Hepatocyte (in vitro differentiated cells): ENCODE data around the gene DOK1. TPM values are rescaled to one million over a fixed set of nuclear protein-coding genes. Genes with fewer than 3 reads are reported as not detected.

ENCODE experiments used
- DNase-seq: peaks from one replicate; pipeline ENCODE4 v3.0.0-alpha.2; 2016; ENCODE audit warnings: low spot score
- H2AFZ ChIP-seq: fragments of 200-600 bp; sonication (generic); 2 replicates; pipeline ENCODE4 v1.6.0; 2016; ENCODE audit warnings: antibody characterized with exemption, mild to moderate bottlenecking
- H3K27ac ChIP-seq: fragments of 200-600 bp; sonication (generic); 2 replicates; pipeline ENCODE4 v1.5.1; 2016; ENCODE audit warnings: mild to moderate bottlenecking
- H3K27me3 ChIP-seq: fragments of 200-600 bp; sonication (generic); 2 replicates; pipeline ENCODE4 v1.6.1; 2016
- H3K36me3 ChIP-seq: fragments of 200-600 bp; sonication (generic); replicated peaks from 2 replicates; pipeline ENCODE4 v1.5.1; 2016; ENCODE audit warnings: low read depth; ENCODE audit not compliant: insufficient read depth
- H3K4me1 ChIP-seq: fragments of 200-600 bp; sonication (generic); 2 replicates; pipeline ENCODE4 v1.5.1; 2016; ENCODE audit warnings: mild to moderate bottlenecking, moderate library complexity; ENCODE audit not compliant: insufficient read depth
- H3K4me2 ChIP-seq: fragments of 200-600 bp; sonication (generic); 2 replicates; pipeline ENCODE4 v1.6.0; 2016
- H3K4me3 ChIP-seq: fragments of 200-600 bp; sonication (generic); 2 replicates; pipeline ENCODE4 v1.5.1; 2016; ENCODE audit warnings: mild to moderate bottlenecking
- H3K79me2 ChIP-seq: fragments of 200-600 bp; sonication (generic); 2 replicates; pipeline ENCODE4 v1.6.0; 2017; ENCODE audit warnings: mild to moderate bottlenecking
- H3K9me2 ChIP-seq: fragments of 200-600 bp; sonication (generic); replicated peaks from 2 replicates; pipeline ENCODE4 v1.6.0; 2017; ENCODE audit warnings: mild to moderate bottlenecking; ENCODE audit not compliant: insufficient read depth
- H3K9me3 ChIP-seq: fragments of 200-600 bp; sonication (generic); 2 replicates; pipeline ENCODE4 v1.5.1; 2016; ENCODE audit warnings: low read depth, mild to moderate bottlenecking
- H4K20me1 ChIP-seq: fragments of 200-600 bp; sonication (generic); 2 replicates; pipeline ENCODE4 v1.6.0; 2016; ENCODE audit warnings: mild to moderate bottlenecking; ENCODE audit not compliant: insufficient read depth, poor library complexity, severe bottlenecking
- CTCF ChIP-seq: fragments of 200-600 bp; sonication (generic); IDR thresholded peaks from 2 replicates; pipeline ENCODE4 v1.5.1; 2016; ENCODE audit warnings: antibody characterized with exemption, mild to moderate bottlenecking; ENCODE audit not compliant: poor library complexity
- EZH2 ChIP-seq: fragments of 200-600 bp; sonication (generic); IDR thresholded peaks from 2 replicates; pipeline ENCODE4 v1.6.1; 2016; ENCODE audit warnings: antibody characterized with exemption, mild to moderate bottlenecking, borderline replicate concordance
- EZH2phosphoT487 ChIP-seq: fragments of 200-600 bp; sonication (generic); IDR thresholded peaks from one replicate; pipeline ENCODE4 v1.6.1; 2018; ENCODE audit warnings: antibody characterized with exemption, mild to moderate bottlenecking, low read depth, moderate library complexity; ENCODE audit not compliant: unreplicated experiment, severe bottlenecking
- WGBS: methylation state at CpG from one replicate; pipeline ENCODE4 v1.1.6; 2016; ENCODE audit warnings: low lambda C conversion rate; ENCODE audit errors: missing lambda C conversion rate; 5-methylcytosine and 5-hydroxymethylcytosine counted together
- polyA plus RNA-seq: library from polyadenylated mRNA; unstranded; fragments of >200 nt; fragmentation: Nextera tagmentation; extraction: Ambion mirVana; gene quantifications from 2 replicates; pipeline ENCODE4 v1.2.1, GENCODE V29; 2016
- total RNA-seq: library from RNA; depleted of rRNA; stranded (reverse); fragments of >200 nt; gene quantifications from 2 replicates; pipeline ENCODE4 v1.2.3, GENCODE V29; 2014

DOK1 gene
- total and polyA plus RNA-seq, 2 experiments from 2014 or later: 8.0 to 11.4 TPM

DNA sequence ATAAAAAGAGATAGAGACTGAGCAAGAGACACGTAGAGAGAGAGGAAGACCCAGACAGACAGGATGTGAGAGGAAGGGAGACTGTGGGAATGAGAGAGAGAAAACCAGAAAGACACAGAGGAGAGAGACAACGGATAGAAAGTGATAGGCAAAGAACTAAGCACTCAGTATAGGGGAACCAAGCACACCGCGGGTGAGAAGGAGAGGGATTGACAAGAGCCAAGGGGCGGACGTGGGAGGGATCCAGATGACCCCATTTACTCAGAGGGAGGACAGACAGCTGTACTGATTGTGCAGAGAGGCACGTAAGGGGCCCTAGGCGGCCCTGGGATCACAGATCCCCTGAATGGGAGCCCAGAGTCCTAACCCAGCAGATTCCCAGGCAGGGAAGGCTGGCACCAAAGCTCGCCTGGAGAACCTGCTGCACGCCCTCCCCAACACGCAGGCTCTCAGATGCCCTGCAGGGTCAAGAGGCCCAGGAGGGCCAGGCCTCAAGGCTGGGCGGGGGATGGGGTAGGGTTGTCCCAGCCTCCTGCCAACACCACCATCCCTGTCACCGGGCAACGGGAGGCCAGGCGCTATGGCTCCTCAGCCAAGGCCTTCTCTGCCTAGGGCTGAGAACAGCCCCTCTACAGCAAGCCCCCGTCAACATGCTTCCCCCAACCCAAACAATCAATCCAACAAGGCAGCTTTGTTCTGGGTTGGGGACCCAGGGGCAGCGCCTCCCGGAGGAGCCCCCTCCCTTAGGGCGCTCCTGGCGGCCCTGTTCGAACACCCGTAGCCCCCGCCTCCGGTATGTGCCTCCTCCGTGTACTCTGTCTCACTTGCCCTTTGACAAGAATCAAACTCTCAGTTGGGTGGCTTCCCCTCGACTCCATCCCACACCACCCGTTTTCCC lies 1.4 kb upstream of the DOK1 start:
- H2AFZ ChIP-seq: peak overlapping the region; percentile 82
- no peaks in the 10 kb centered on the region for H3K27me3 ChIP-seq
- H3K4me2 ChIP-seq: peak overlapping the region; percentile 89
- H3K9me3 ChIP-seq: no peaks in the 10 kb centered on the region
- no peaks in the 10 kb centered on the region for H4K20me1 ChIP-seq
- TF ChIP-seq EZH2phosphoT487 (no peak), EZH2 (no peak), CTCF (no peak)
- H3K4me3 ChIP-seq: peak overlapping the region; percentile 82
- WGBS: 34% methylated on average over 27 of the region's 27 CpGs
- H3K79me2 ChIP-seq: no peaks in the 10 kb centered on the region
- H3K9me2 ChIP-seq: no peaks in the 10 kb centered on the region
- H3K4me1 ChIP-seq: peaks cover 17% of the 10 kb centered on the region
- peak overlapping the region; percentile 94 for H3K27ac ChIP-seq
- no peaks in the 10 kb centered on the region for H3K36me3 ChIP-seq
- DNase-seq: peak; percentile 36

DNA sequence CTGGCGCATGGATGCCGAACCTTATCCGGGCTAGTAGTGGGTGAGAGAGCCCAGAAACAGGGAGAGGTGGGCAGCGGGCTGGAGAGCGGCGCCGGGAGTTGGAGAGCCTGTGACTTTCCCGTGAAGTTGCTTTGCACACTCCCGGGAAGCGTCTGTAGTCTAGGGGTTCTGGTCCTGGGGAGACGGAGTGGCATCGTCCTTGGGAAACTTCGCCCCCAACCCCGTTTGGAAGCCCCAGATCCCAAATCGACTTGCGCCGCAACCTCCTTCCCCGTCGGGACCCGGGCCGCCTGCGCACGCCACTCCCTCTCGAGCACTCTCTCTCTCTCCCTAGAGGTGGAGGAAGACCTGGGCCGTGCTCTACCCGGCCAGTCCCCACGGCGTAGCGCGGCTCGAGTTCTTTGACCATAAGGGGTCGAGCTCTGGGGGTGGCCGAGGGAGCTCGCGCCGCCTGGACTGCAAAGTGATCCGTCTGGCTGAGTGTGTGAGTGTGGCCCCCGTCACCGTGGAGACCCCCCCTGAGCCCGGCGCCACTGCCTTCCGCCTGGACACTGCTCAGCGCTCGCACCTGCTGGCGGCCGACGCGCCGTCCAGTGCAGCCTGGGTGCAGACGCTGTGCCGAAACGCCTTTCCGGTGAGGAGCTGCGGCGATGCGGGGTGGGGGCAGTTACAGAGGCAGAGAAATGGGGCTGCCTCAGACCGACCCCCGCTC lies 456 bp downstream of the DOK1 start:
- Histone ChIP-seq H3K4me1 (peaks cover 12% of the 10 kb centered on the region), H3K9me2 (no peaks in the 10 kb centered on the region), H2AFZ (peak overlapping the region; percentile 82), H4K20me1 (no peaks in the 10 kb centered on the region), H3K79me2 (no peaks in the 10 kb centered on the region), H3K4me2 (peak overlapping the region; percentile 89), H3K9me3 (no peaks in the 10 kb centered on the region), H3K27ac (peak overlapping the region; percentile 94), H3K27me3 (peaks cover 5% of the 10 kb centered on the region), H3K36me3 (no peaks in the 10 kb centered on the region), H3K4me3 (peak overlapping the region; percentile 82)
- no peak for TF ChIP-seq EZH2
- no peak for TF ChIP-seq CTCF
- TF ChIP-seq EZH2phosphoT487: no peak
- DNase-seq: peak; percentile 73
- WGBS: 2% methylated on average over 57 of the region's 58 CpGs

GRCh38 chr2:74555610-74556103 lies 1.1 kb downstream of the DOK1 start:
- peaks cover 12% of the 10 kb centered on the region for H3K4me1 ChIP-seq
- peak overlapping the region; percentile 82 for H3K4me3 ChIP-seq
- no peak overlapping the region for H3K27ac ChIP-seq
- peaks cover 11% of the 10 kb centered on the region for H3K27me3 ChIP-seq
- peak overlapping the region; percentile 82 for H2AFZ ChIP-seq
- DNase-seq: no peak
- H3K9me3 ChIP-seq: no peaks in the 10 kb centered on the region
- no peaks in the 10 kb centered on the region for H3K36me3 ChIP-seq
- H3K79me2 ChIP-seq: no peaks in the 10 kb centered on the region
- H3K9me2 ChIP-seq: no peaks in the 10 kb centered on the region
- peak overlapping the region; percentile 89 for H3K4me2 ChIP-seq
- H4K20me1 ChIP-seq: no peaks in the 10 kb centered on the region
- 73% methylated on average over 17 of the region's 17 CpGs for WGBS
- TF ChIP-seq CTCF: no peak
- no peak for TF ChIP-seq EZH2phosphoT487
- TF ChIP-seq EZH2: no peak
